Mucosa of descending colon (tissue), 3 donors: ENCODE data around the gene DNAH11. TPM values are rescaled to one million over a fixed set of nuclear protein-coding genes. Genes with fewer than 3 reads are reported as not detected.

Source experiments
- ATAC-seq: fragments of 200-7000 bp; cut with Tn5 transposase; one replicate; pipeline ENCODE4 v1.9.1; 2020; ENCODE audit warnings: mild to moderate bottlenecking, moderate library complexity
- DNase-seq, 3 donors: peaks; one replicate each; pipeline ENCODE4 v3.0.0-alpha.2; 2020
- H3K36me3 ChIP-seq: fragments of 200-600 bp; one replicate; pipeline ENCODE4 v1.8.0; 2021; ENCODE audit warnings: low read depth, mild to moderate bottlenecking
- H3K4me1 ChIP-seq: fragments of 200-600 bp; one replicate; pipeline ENCODE4 v1.8.0; 2021; ENCODE audit warnings: low read depth, mild to moderate bottlenecking
- H3K4me3 ChIP-seq: fragments of 200-600 bp; one replicate; pipeline ENCODE4 v1.8.0; 2021; ENCODE audit warnings: mild to moderate bottlenecking
- H3K9me3 ChIP-seq: fragments of 200-600 bp; one replicate; pipeline ENCODE4 v1.8.0; 2021; ENCODE audit warnings: mild to moderate bottlenecking
- CTCF ChIP-seq: fragments of 200-600 bp; IDR thresholded peaks from one replicate; pipeline ENCODE4 v1.8.0; 2022; ENCODE audit warnings: antibody characterized with exemption, mild to moderate bottlenecking
- intact Hi-C, 2 donors: fragments of 100-400 bp; cut with DNase I in 1 of 2; cut with micrococcal nuclease in 1 of 2; formaldehyde crosslinking; loops; one replicate each; pipeline versions ENCODE4 v1.11.0 to v1.11.1; 2022; cut with DNase I, micrococcal nuclease
- total RNA-seq, 3 donors: library from RNA; stranded (reverse); fragmentation: NEBNext Ultra II Directional in 2 of 3; extraction: Animal tissue kit (Norgen Biotek cat#: 25700) in 2 of 3; gene quantifications; one replicate each; pipeline versions ENCODE4 v1.2.1 to v1.2.4, GENCODE V29; 2021 to 2023
- donor health status: DM: no; HTN: no; CAD: no; lungs with moderate emphysema.
- donor health status: DM: no; HTN: no; CAD: no.
- donor health status: DM: no; HTN: yes; CAD: no.

The DNAH11 gene
- total RNA-seq, 3 donors from 2014 or later: 0.02 to 0.47 (median 0.03) TPM

GRCh38 chr7:21653623-21654022 lies 110.8 kb downstream of the DNAH11 start:
- TF ChIP-seq CTCF: no peak
- intact Hi-C loops: no loop called here
- Histone ChIP-seq H3K4me3 (no peak overlapping the region), H3K36me3 (no peaks in the 10 kb centered on the region), H3K4me1 (no peaks in the 10 kb centered on the region), H3K9me3 (no peaks in the 10 kb centered on the region)
- DNase-seq (no peak), ATAC-seq (no peak)

GRCh38 chr7:21656081-21656480 lies 113.2 kb downstream of the DNAH11 start:
- H3K9me3 ChIP-seq: no peaks in the 10 kb centered on the region
- no peaks in the 10 kb centered on the region for H3K36me3 ChIP-seq
- ATAC-seq (no peak), DNase-seq (no peak)
- intact Hi-C loops: no loop called here
- H3K4me1 ChIP-seq: no peaks in the 10 kb centered on the region
- no peak overlapping the region for H3K4me3 ChIP-seq
- TF ChIP-seq CTCF: no peak

- no peak for TF ChIP-seq CTCF
- H3K4me3 ChIP-seq: no peak overlapping the region
- intact Hi-C loops: no loop called here
- DNase-seq (no peak), ATAC-seq (no peak)
- H3K4me1 ChIP-seq: no peaks in the 10 kb centered on the region
- no peaks in the 10 kb centered on the region for H3K36me3 ChIP-seq
- H3K9me3 ChIP-seq: peaks cover 4% of the 10 kb centered on the region
Measured at GRCh38 chr7:21656796-21657195, 114.0 kb downstream of the DNAH11 start.

GRCh38 chr7:21670496-21670895 lies 127.7 kb downstream of the DNAH11 start:
- ATAC-seq: no peak
- intact Hi-C loops: no loop called here
- H3K36me3 ChIP-seq: no peaks in the 10 kb centered on the region
- H3K4me1 ChIP-seq: no peaks in the 10 kb centered on the region
- H3K4me3 ChIP-seq: no peak overlapping the region
- no peak for DNase-seq
- TF ChIP-seq CTCF: no peak
- H3K9me3 ChIP-seq: no peaks in the 10 kb centered on the region

- H3K4me3 ChIP-seq: no peak overlapping the region
- intact Hi-C loops: no loop called here
- H3K4me1 ChIP-seq: no peaks in the 10 kb centered on the region
- no peak for DNase-seq
- TF ChIP-seq CTCF: no peak
- H3K9me3 ChIP-seq: no peaks in the 10 kb centered on the region
- no peak for ATAC-seq
- H3K36me3 ChIP-seq: no peaks in the 10 kb centered on the region
Measured at GRCh38 chr7:21671859-21672258, 129.0 kb downstream of the DNAH11 start.

GRCh38 chr7:21675255-21675654 lies 132.4 kb downstream of the DNAH11 start:
- intact Hi-C loops: no loop called here
- H3K36me3 ChIP-seq: no peaks in the 10 kb centered on the region
- no peaks in the 10 kb centered on the region for H3K4me1 ChIP-seq
- H3K9me3 ChIP-seq: peaks cover 4% of the 10 kb centered on the region
- no peak overlapping the region for H3K4me3 ChIP-seq
- TF ChIP-seq CTCF: no peak
- ATAC-seq (no peak), DNase-seq (no peak)
